GM12878 (cell line): ENCODE measurements around the gene SYTL5. TPM values are rescaled to one million over a fixed set of nuclear protein-coding genes. Genes with fewer than 3 reads are reported as not detected.
A peak's percentile ranks its signal among the peaks of the same experiment; 100 is the strongest.

Source experiments
- ATAC-seq: fragments of 200-7000 bp; cut with Tn5 transposase; 3 replicates; pipeline ENCODE4 v1.9.1; 2020; ENCODE audit warnings: mild to moderate bottlenecking, moderate library complexity
- BruUV-seq: library from RNA; stranded (reverse); fragments of 400-500 nt; replicated peaks from 2 replicates; lab custom pipeline; 2021; lab: Mats Ljungman, UMichigan
- CTCF ChIA-PET: fragments of 300-600 bp; sonication (Branson Sonifier 250); formaldehyde crosslinking; extraction: SDS; loops from one replicate; lab custom pipeline; 2021; ENCODE audit warnings: inconsistent platforms; lab: Yijun Ruan, JAX
- POLR2A ChIA-PET: fragments of 350-600 bp; formaldehyde crosslinking; extraction: SDS; loops from one replicate; lab custom pipeline; 2021; ENCODE audit warnings: inconsistent platforms; lab: Charles Lee
- RAD21 ChIA-PET: fragments of 300-600 bp; sonication (Branson Sonifier 250); formaldehyde crosslinking; loops from one replicate; lab custom pipeline; 2023; ENCODE audit warnings: antibody characterized with exemption; ENCODE audit not compliant: unreplicated experiment; lab: Charles Lee
- SMC1A ChIA-PET: fragments of 300-600 bp; sonication (Branson Sonifier 250); formaldehyde crosslinking; loops from one replicate; lab custom pipeline; 2023; ENCODE audit not compliant: unreplicated experiment, uncharacterized antibody; lab: Charles Lee
- DNase-seq: peaks from one replicate; pipeline ENCODE4 v3.0.0-alpha.2; 2011; ENCODE audit warnings: low read depth, low spot score
- FAIRE-seq: peaks from 3 replicates; lab custom pipeline; 2011; peaks lifted over from hg19 to GRCh38; lab: Jason Lieb, UNC
- H2AFZ ChIP-seq: 2 replicates; pipeline ENCODE4 v1.6.0; 2011; ENCODE audit warnings: low read depth, low read length, control low read depth; ENCODE audit not compliant: control insufficient read depth
- H3K27ac ChIP-seq: 2 replicates; pipeline ENCODE4 v1.5.1; 2011; ENCODE audit warnings: control low read depth; ENCODE audit not compliant: control insufficient read depth, insufficient read depth
- H3K27me3 ChIP-seq, 2 experiments: replicated peaks in 1 of 2; 2 replicates each; pipeline versions ENCODE4 v1.6.0 to v1.6.1; 2011; ENCODE audit warnings: low read length in 1 of 2; ENCODE audit not compliant: control insufficient read depth in 2 of 2, insufficient read depth in 2 of 2
- H3K36me3 ChIP-seq, 2 experiments: 2 replicates each; pipeline ENCODE4 v1.5.1; 2011; ENCODE audit warnings: low read length in 1 of 2; ENCODE audit not compliant: control insufficient read depth in 2 of 2, insufficient read depth in 2 of 2
- H3K4me1 ChIP-seq: 2 replicates; pipeline ENCODE4 v1.6.1; 2011; ENCODE audit warnings: mild to moderate bottlenecking, low read length, moderate library complexity, mixed read lengths; ENCODE audit not compliant: control insufficient read depth, insufficient read depth
- H3K4me2 ChIP-seq: 2 replicates; pipeline ENCODE4 v1.6.0; 2011; ENCODE audit warnings: control low read depth; ENCODE audit not compliant: control insufficient read depth, insufficient read depth
- H3K4me3 ChIP-seq: fragments of 200-600 bp; sonication (generic); 2 replicates; pipeline ENCODE4 v1.5.1; 2016
- H3K79me2 ChIP-seq: 2 replicates; pipeline ENCODE4 v1.6.0; 2011; ENCODE audit warnings: low read length; ENCODE audit not compliant: control insufficient read depth, insufficient read depth
- H3K9ac ChIP-seq: 2 replicates; pipeline ENCODE4 v1.8.0; 2011; ENCODE audit warnings: low read length, control low read depth, mixed read lengths; ENCODE audit not compliant: control insufficient read depth, insufficient read depth
- H3K9me3 ChIP-seq: replicated peaks from 3 replicates; pipeline ENCODE4 v1.5.1; 2011; ENCODE audit warnings: mild to moderate bottlenecking, low read length; ENCODE audit not compliant: control insufficient read depth, insufficient read depth
- H4K20me1 ChIP-seq: 2 replicates; pipeline ENCODE4 v1.6.0; 2011; ENCODE audit not compliant: control insufficient read depth, insufficient read depth
- GABPA ChIP-seq: IDR thresholded peaks from 2 replicates; pipeline ENCODE4 v1.6.1; 2014; ENCODE audit warnings: antibody characterized with exemption, low read depth, mild to moderate bottlenecking, inconsistent platforms
- NR2C1 ChIP-seq: fragments of 450-650 bp; IDR thresholded peaks from 2 replicates; pipeline ENCODE4 v1.6.1; 2017; ENCODE audit warnings: antibody characterized with exemption, mild to moderate bottlenecking, moderate library complexity
- PAX5 ChIP-seq: IDR thresholded peaks from 2 replicates; pipeline ENCODE4 v1.6.1; 2011; ENCODE audit warnings: low read depth, low read length, borderline replicate concordance
- PRDM15 ChIP-seq: fragments of 450-650 bp; formaldehyde crosslinking; IDR thresholded peaks from 2 replicates; pipeline ENCODE4 v1.4.0; 2020; ENCODE audit warnings: mild to moderate bottlenecking, moderate library complexity
- RELA ChIP-seq: fragments of 450-650 bp; IDR thresholded peaks from 2 replicates; pipeline ENCODE4 v1.8.0; 2014; ENCODE audit warnings: borderline replicate concordance; ENCODE audit not compliant: partially characterized antibody
- SMC3 ChIP-seq: IDR thresholded peaks from 2 replicates; pipeline ENCODE4 v1.6.1; 2011; ENCODE audit warnings: low read length, improper control_type of control experiment, borderline replicate concordance
- SP1 ChIP-seq: IDR thresholded peaks from one replicate; pipeline ENCODE4 v1.6.1; 2011; ENCODE audit warnings: low read depth, low read length
- SREBF1 ChIP-seq: IDR thresholded peaks from 2 replicates; pipeline ENCODE4 v1.6.1; 2012; ENCODE audit warnings: mild to moderate bottlenecking, low read length
- STAT1 ChIP-seq: fragments of 450-650 bp; conservative IDR thresholded peaks from 2 replicates; pipeline ENCODE4 v1.6.1; 2014; ENCODE audit warnings: antibody characterized with exemption, mild to moderate bottlenecking
- TCF3 ChIP-seq: IDR thresholded peaks from 2 replicates; pipeline ENCODE4 v1.6.1; 2012; ENCODE audit warnings: low read depth, mild to moderate bottlenecking, low read length, borderline replicate concordance; ENCODE audit not compliant: insufficient read depth
- USF2 ChIP-seq: IDR thresholded peaks from 2 replicates; pipeline ENCODE4 v1.6.1; 2011; ENCODE audit warnings: low read depth, low read length, improper control_type of control experiment, borderline replicate concordance
- WRNIP1 ChIP-seq: IDR thresholded peaks from 2 replicates; pipeline ENCODE4 v1.6.1; 2011; ENCODE audit warnings: low read depth, low read length, improper control_type of control experiment, borderline replicate concordance
- ZBTB33 ChIP-seq: fragments of 450-650 bp; IDR thresholded peaks from 2 replicates; pipeline ENCODE4 v1.6.1; 2017; ENCODE audit warnings: mild to moderate bottlenecking
- ZSCAN29 ChIP-seq: fragments of 450-650 bp; IDR thresholded peaks from 2 replicates; pipeline ENCODE4 v1.6.1; 2017; ENCODE audit warnings: mild to moderate bottlenecking, moderate library complexity
- WGBS: methylation state at CpG from one replicate; pipeline ENCODE4 v1.1.6; 2016; ENCODE audit warnings: low lambda C conversion rate; ENCODE audit not compliant: insufficient replicate concordance, insufficient coverage; ENCODE audit errors: missing lambda C conversion rate; 5-methylcytosine and 5-hydroxymethylcytosine counted together
- in situ Hi-C: fragments of 300-500 bp; cut with MboI; formaldehyde crosslinking; loops from 9 replicates; pipeline ENCODE4 v1.14.3; 2018; ENCODE audit warnings: mixed read lengths
- intact Hi-C: fragments of 100-400 bp; cut with micrococcal nuclease; formaldehyde crosslinking; loops from one replicate; pipeline ENCODE4 v1.14.2; 2022; ENCODE audit not compliant: unreplicated experiment
- polyA plus RNA-seq, 11 experiments: library from polyadenylated mRNA; depleted of rRNA in 4 of 11; unstranded in 6 of 11; stranded (reverse) in 5 of 11; fragments of >200 nt; fragmentation: Nextera tagmentation in 4 of 11; fragmentation: Illumina TruSeq in 1 of 11; extraction: Ambion mirVana in 4 of 11; extraction: Trizol in 1 of 11; gene quantifications; 1 replicate in 1 of 11; 2 replicates in 10 of 11; pipeline versions ENCODE4 v1.2.1 to v1.2.3, GENCODE V29; 2011 to 2016; ENCODE audit warnings: inconsistent platforms in 2 of 11, missing spikeins in 2 of 11, low read depth in 1 of 11
- total RNA-seq, 4 experiments: library from RNA; depleted of rRNA in 3 of 4; stranded (reverse); fragments of >200 nt in 3 of 4; fragmentation: Illumina TruSeq in 1 of 4; extraction: Trizol in 1 of 4; gene quantifications; 2 replicates each; pipeline versions ENCODE4 v1.2.1 to v1.2.3, GENCODE V29; 2013 to 2021

SYTL5 gene
- total and polyA plus RNA-seq, 10 of the 15 experiments (the other 5 are each of a cell fraction or from before 2014, with no cell fraction given), result 0.01 to 0.20 (median 0.04) TPM; not detected in 3

GRCh38 chrX:37976153-37976552 is 30.2 kb upstream of the SYTL5 start:
- DNase-seq, result no peak
- Histone ChIP-seq H3K4me3 (no peak overlapping the region), H3K9ac (no peak overlapping the region), H3K27me3 (no peaks in the 10 kb centered on the region; a peak in 1 of 4 replicates), H3K4me1 (no peaks in the 10 kb centered on the region), H4K20me1 (no peaks in the 10 kb centered on the region), H3K27ac (no peak overlapping the region), H2AFZ (no peak overlapping the region), H3K4me2 (no peak overlapping the region), H3K9me3 (no peaks in the 10 kb centered on the region), H3K36me3 (no peaks in the 10 kb centered on the region), H3K79me2 (no peaks in the 10 kb centered on the region)
- no peak for TF ChIP-seq TCF3
- no peak for TF ChIP-seq GABPA
- TF ChIP-seq NR2C1, result no peak
- TF ChIP-seq SMC3, result no peak
- no peak for TF ChIP-seq PAX5
- no peak for TF ChIP-seq RELA
- no peak for TF ChIP-seq STAT1
- TF ChIP-seq WRNIP1, result no peak
- no peak for TF ChIP-seq SREBF1
- no peak for TF ChIP-seq SP1
- no TSS peak for BruUV-seq
- ChIA-PET CTCF (no interaction called here), SMC1A (no interaction called here), RAD21 (no interaction called here), POLR2A (no interaction called here)
- ATAC-seq, result no peak
- in situ Hi-C loops, result no loop called here
- 28% methylated on average over 1 of the region's 1 CpG for WGBS
- FAIRE-seq, result no peak
- intact Hi-C loops, result no loop called here

- FAIRE-seq (no peak), ATAC-seq (peak; percentile 44; the same call in 2 of the 3 replicates), DNase-seq (no peak)
- ChIA-PET CTCF (no interaction called here), RAD21 (no interaction called here), SMC1A (no interaction called here), POLR2A (no interaction called here)
- BruUV-seq, result no TSS peak
- Histone ChIP-seq H3K27me3 (no peaks in the 10 kb centered on the region), H3K4me1 (no peaks in the 10 kb centered on the region), H3K9ac (no peak overlapping the region), H3K36me3 (no peaks in the 10 kb centered on the region), H3K79me2 (no peaks in the 10 kb centered on the region), H3K27ac (no peak overlapping the region), H3K9me3 (no peaks in the 10 kb centered on the region; the same call in 2 of the 3 replicates), H2AFZ (no peak overlapping the region), H3K4me3 (no peak overlapping the region), H4K20me1 (no peaks in the 10 kb centered on the region), H3K4me2 (no peak overlapping the region)
- intact Hi-C loops, result no loop called here
- in situ Hi-C loops, result no loop called here
- no peak for TF ChIP-seq ZBTB33
- TF ChIP-seq PRDM15 (CRISPR knock-in tag), result no peak
- no peak for TF ChIP-seq USF2
- no peak for TF ChIP-seq ZSCAN29
Observed at GRCh38 chrX:37984880-37985279, 21.5 kb upstream of the SYTL5 start.
